Measurements from ENCODE around the gene FRK.
"Not testable (repeated sequence)": the region's sequence is repeated elsewhere in the genome, so short reads cannot be mapped to it uniquely, and the experiment has no call there.

FRK gene

DNA sequence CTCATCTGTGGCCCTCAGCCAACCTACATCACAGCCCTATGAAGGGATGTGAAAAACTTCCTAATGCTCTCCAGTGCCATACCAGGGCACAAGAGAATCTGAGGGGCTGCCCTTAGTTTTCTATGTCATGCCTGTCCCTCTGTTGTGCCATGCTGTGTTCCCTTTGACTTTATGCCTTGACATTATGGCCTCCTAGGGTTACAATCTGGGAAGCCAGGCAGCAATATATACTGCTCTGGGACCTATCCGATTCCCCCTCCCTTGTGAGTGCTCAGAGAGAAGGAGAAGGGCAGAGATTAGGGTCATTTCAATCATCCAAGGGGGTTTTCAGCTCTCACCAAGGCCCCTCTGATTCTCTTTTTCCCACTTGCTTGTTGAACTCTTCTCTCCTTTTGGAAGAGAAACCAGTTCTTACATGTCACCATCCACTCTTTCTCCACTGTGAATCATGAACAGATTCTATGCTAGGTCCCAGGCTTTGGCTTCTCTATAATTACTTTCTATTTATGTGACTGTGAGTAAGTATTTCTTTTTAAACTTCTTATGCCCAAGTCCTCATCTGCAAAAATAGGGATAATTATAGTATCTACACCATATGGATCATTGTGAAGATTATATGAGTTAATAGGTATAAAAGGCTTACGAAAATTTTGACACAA is 14.2 kb upstream of the FRK start:
- no peak for DNase-seq (ENCODE audit: low read depth, low spot score)

GRCh38 chr6:116073765-116074440 is 13.2 kb upstream of the FRK start:
- DNase-seq (ENCODE audit: low read depth, low spot score) = no peak

GRCh38 chr6:116072368-116072767 is 11.7 kb upstream of the FRK start:
- DNase-seq (ENCODE audit: low read depth, low spot score) = no peak

GRCh38 chr6:116070616-116071389 is 10.1 kb upstream of the FRK start:
- no peak for DNase-seq (ENCODE audit: low read depth, low spot score)

DNA sequence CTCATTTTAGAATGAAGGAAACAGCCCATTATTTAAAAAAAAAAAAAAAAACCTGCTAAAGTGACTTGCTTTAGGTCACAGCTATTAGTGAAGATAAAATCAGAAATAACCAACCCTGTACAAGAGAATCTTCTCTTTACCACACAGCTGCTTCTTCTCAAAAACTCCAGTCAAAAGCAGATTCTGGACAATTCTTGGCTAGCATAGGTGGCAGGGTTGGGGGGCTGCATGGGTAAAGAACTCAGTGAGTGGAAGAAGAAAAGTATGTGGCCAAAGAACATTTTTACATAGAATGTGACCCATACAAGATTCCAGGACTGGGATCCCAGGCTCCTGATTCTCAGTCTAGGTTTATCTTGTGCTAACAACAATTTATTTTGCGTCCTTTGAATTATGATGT is 9.4 kb upstream of the FRK start:
- no peak for DNase-seq (ENCODE audit: low read depth, low spot score)

DNA sequence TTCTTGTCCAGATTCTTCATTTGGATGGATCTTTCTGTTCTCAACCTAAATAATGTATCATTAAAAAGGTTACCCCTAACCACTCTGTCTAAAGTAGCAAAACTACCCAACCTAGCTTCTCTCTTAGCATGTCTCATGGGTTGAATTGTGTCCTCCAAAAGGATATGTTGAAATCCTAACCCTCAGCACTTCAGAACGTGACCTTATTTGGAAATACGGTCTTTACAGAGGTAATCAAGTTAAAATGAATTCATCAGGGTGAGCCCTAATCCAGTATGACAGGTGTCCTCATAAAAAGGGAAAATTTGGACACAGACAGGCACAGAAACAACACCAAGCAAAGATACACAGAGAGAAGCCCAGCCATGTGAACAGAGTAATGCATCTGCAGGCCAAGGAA is 6.1 kb upstream of the FRK start:
- DNase-seq (ENCODE audit: low read depth, low spot score) = no peak

DNA sequence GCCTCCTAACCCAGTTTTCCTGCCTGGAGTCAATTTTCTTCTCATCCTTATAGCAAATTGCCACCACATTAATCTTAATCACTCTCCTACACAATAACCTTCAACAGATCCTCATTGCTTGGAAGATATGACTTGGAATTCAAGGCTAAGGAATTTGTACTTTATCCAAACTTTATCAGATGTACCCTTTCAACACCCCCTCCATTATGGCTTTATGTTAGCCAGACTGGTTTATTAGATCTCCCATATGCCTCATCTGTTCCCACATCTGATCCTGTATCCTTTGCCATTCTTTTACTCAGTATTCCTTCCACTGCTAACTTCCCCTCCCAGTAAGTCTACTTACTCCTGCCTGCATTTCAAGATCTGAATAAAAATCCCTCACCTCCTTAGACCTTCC is 4.0 kb upstream of the FRK start:
- DNase-seq (ENCODE audit: low read depth, low spot score) = no peak

- DNase-seq (ENCODE audit: low read depth, low spot score) = no peak
Observed at GRCh38 chr6:116062496-116062895, 1.8 kb upstream of the FRK start.

DNA sequence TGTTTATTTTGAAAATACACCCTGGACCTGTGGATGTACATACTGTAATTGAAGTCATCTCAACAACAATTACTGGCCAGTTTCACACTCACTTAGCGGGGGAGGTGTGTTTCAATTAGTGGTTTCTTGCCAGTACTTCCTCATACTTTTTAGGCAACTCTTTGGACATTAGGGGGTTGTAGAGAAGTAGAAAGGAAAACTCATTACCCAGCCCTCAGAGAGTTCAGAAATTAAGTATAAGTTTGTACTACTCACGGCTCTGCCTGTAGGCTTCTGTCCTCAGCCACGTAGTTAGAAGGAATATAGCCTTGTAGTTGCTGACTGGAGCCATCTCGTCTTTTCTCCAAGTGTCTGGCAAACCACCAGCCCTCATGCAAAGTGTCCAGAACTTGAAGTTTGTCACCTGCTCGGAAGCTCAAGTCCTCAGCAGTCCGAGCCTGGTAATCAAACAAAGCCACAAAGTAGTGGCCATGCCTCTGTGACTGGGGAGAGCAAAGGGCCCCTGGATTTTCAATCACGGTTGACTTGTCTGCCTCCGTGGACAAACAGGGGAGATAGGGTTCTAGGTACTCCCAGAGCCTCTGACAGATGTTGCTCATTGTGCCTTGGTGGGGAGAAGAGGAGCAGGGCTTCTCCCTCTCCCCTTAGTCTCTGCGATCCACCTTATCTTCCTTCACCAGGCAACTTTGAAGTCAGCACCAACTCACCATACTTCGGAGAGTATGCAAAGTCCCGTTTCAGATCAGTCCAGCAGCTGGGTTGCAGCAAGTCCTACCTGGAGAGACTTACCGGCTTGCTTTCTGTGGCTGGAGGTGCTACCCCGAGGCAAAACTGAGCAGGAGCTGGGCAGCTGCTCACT is 749 bp downstream of the FRK start:
- no peak for DNase-seq (ENCODE audit: low read depth, low spot score)

GRCh38 chr6:116057766-116058165 is 2.9 kb downstream of the FRK start:
- no peak for DNase-seq (ENCODE audit: low read depth, low spot score)

DNA sequence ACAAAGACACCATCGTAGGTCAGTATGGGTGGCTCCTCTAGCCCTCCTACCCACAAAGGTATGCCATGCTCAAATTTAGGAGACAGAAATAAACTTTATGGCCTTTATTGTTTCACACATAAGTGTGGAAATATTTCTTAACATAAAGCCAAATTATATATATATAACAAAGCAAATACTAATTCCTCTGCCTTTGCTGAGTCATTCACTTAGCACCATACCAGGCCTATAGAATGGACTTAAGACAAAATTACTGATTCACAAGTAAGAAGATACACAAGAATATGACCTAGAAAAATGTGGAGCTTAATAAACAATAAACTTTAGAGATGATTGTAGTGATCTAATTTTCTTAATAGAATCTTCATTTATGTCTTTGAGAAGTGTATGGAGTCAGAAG is 5.2 kb downstream of the FRK start:
- DNase-seq (ENCODE audit: low read depth, low spot score) = no peak

GRCh38 chr6:116051244-116051643 is 9.4 kb downstream of the FRK start:
- no peak for DNase-seq (ENCODE audit: low read depth, low spot score)

GRCh38 chr6:116050737-116051136 is 10.0 kb downstream of the FRK start:
- no peak for DNase-seq (ENCODE audit: low read depth, low spot score)

DNA sequence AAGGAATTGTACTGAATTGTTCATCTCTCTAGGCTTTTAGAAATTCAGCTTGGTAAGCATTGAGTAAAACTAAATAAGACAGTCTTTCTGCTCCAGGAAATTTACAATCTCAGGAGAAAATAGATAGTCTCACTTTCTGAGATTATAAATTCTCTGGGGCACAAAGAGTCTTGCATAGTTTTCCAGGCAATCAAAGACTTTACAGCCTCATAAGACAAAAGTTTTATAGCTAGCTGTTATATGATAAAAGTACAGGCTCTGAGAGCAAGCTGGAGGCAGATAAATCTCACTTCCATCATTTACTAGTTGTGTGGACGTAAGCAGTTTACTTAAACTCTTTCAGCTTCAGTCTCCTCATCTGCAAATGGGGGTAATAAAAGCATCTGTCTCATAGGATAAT is 11.4 kb downstream of the FRK start:
- DNase-seq (ENCODE audit: low read depth, low spot score) = no peak

DNA sequence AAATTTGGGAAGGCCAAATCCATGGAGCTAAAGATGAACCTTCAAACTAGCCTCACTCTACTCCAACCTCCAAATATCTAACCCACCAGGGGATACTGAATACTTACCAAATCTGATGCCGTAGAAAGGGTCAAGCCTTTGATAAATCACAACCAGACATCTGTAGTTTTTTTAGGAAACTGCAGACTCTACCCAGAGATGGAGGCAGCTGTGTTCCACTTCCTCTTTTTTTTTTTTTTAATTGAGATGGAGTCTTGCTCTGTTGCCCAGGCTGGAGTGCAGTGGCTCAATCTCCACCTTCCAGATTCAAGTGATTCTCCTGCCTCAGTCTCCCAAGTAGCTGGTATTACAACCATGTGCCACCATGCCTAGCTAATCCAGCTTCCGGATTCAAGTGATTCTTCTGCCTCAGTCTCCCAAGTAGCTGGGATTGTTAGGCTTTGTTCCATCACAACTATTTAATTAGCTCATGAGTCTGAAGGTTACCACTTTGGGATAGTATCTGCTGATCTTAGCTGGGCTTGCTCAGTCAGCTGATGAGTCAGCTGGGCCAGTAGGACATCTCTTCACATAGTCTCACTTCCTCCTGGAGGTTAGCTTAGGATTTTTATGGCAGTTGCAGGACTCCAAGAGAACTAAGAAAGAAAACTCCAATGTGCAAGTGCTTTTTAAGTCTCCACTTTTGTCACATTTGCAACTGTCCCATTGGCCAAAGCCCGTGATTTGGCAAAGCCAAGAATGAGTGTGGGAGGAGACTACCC is 13.3 kb downstream of the FRK start:
- no peak for DNase-seq (ENCODE audit: low read depth, low spot score)

- DNase-seq (ENCODE audit: low read depth, low spot score) = no peak
Observed at GRCh38 chr6:116046737-116047136, 14.0 kb downstream of the FRK start.

GRCh38 chr6:116046272-116046671 is 14.4 kb downstream of the FRK start:
- not testable (repeated sequence) for DNase-seq (ENCODE audit: low read depth, low spot score)

GRCh38 chr6:116041934-116042333 is 18.8 kb downstream of the FRK start:
- no peak for DNase-seq (ENCODE audit: low read depth, low spot score)

GRCh38 chr6:116040993-116041392 is 19.7 kb downstream of the FRK start:
- DNase-seq (ENCODE audit: low read depth, low spot score) = no peak

DNA sequence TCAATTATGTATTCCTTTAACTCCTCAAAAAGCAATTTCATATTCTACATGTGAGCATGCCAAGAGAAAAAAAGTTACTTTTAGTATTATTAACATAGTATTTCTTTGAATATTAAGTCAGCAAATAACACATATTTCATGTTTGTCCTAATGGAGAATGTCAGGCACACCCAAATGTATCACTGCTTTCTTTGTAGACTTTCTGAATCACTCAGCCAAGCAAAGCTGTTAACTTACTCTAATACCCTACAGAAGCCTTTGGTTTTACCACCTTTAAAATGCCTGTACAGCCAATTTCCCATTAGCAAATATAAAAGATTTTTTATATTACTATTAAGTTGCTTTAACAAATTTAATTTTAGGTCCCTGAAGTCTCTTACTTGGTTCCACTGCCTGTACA is 23.8 kb downstream of the FRK start:
- DNase-seq (ENCODE audit: low read depth, low spot score) = no peak

- no peak for DNase-seq (ENCODE audit: low read depth, low spot score)
Observed at GRCh38 chr6:116036075-116036773, 24.5 kb downstream of the FRK start.
